ENCODE measurements around the gene SRGAP1. TPM values are rescaled to one million over a fixed set of nuclear protein-coding genes. Genes with fewer than 3 reads are reported as not detected.
A peak's percentile ranks its signal among the peaks of the same experiment; 100 is the strongest.

SRGAP1 gene
- total and polyA plus RNA-seq, 9 of the 15 experiments (the other 6 are each of a cell fraction or from before 2014, with no cell fraction given): 0.01 to 0.13 (median 0.04) TPM; not detected in 3

DNA sequence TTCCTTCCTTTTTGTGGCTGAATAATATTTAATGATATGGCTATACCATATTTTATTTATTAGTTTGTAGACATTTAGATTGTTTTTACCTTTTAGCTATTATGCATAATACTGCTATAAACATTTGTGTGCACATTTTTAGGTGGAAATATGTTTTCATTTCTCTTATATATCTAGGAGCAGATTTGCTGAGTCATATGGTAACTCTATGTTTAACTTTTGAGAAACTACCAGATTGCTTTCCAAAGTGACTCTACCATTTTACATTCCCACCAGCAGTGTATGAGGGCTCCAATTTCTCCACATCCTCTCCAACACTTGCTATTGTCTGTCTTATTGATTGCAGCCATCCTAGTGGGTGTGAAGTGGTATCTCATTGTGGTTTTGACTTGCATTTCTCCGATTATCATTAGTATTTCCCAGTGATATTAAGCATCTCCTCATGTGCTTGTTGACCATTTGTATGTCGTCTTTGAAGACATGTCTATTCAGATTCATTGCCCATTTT lies 217.4 kb downstream of the SRGAP1 start:
- Histone ChIP-seq H4K20me1 (replicated peaks; ENCODE audit: control insufficient read depth, insufficient read depth, low read length) (no peaks in the 10 kb centered on the region; the same call in 1 of the 2 replicates), H3K79me2 (ENCODE audit: control insufficient read depth, insufficient read depth, low read length) (no peaks in the 10 kb centered on the region), H3K4me2 (ENCODE audit: insufficient read depth, low read length) (no peak overlapping the region), H2AFZ (ENCODE audit: low read depth, low read length) (no peak overlapping the region), H3K4me1 (replicated peaks in 1 of 2; ENCODE audit: control insufficient read depth in 2 of 2, insufficient read depth in 2 of 2, low read length in 2 of 2) (no peaks in the 10 kb centered on the region), H3K36me3 (ENCODE audit: control insufficient read depth, insufficient read depth, low read length) (no peaks in the 10 kb centered on the region), H3K9me1 (ENCODE audit: control insufficient read depth, insufficient read depth, low read length) (no peaks in the 10 kb centered on the region), H3K27me3 (ENCODE audit: control insufficient read depth in 2 of 2, insufficient read depth in 2 of 2, low read length in 2 of 2) (no peaks in the 10 kb centered on the region), H3K4me3 (no peak overlapping the region), H3K27ac (ENCODE audit: extremely low read depth, low read depth, low read length) (no peak overlapping the region), H3K9ac (ENCODE audit: insufficient read depth in 1 of 2, low read depth in 2 of 2, low read length in 2 of 2) (no peak overlapping the region), H3K9me3 (replicated peaks; ENCODE audit: control insufficient read depth, insufficient read depth, low read depth, low read length) (no peaks in the 10 kb centered on the region)
- TF ChIP-seq C11orf30 (IDR thresholded peaks at IDR 0.05; ENCODE audit: low read depth) (peak; percentile 47; the same call in 1 of the 2 replicates), NFE2 (IDR thresholded peaks at IDR 0.05; ENCODE audit: low read depth) (peak; percentile 36; the same call in 1 of the 2 replicates), ARID1B (IDR thresholded peaks at IDR 0.05) (no peak), MAFG (tag; conservative IDR thresholded peaks at IDR 0.05) (peak; percentile 80), ZNF316 (IDR thresholded peaks at IDR 0.05) (peak; percentile 65), GTF2A2 (tag; IDR thresholded peaks at IDR 0.05) (no peak), NFE2L1 (tag; IDR thresholded peaks at IDR 0.05; ENCODE audit: borderline replicate concordance, low read depth) (peak; percentile 43; the same call in 1 of the 2 replicates)
- FAIRE-seq (no peak), ATAC-seq (no peak), DNase-seq (ENCODE audit: extremely low read depth in 1 of 4, low spot score in 3 of 4) (no peak)
- in situ Hi-C loops (cut with MboI): no loop called here
- 0% methylated on average over 2 of the region's 2 CpGs for WGBS (ENCODE audit: insufficient coverage, low coverage, missing lambda C conversion rate)
- POLR2A ChIA-PET: interaction anchor here (0.6 kb wide), 1 partner anchor 1028 kb away, joined by 3 read pairs; no protein-coding TSS in a partner anchor
- CTCF ChIA-PET (ENCODE audit: low intra/inter-chr PET ratio): no interaction called here
- BruUV-seq (replicated peaks): no TSS peak
- intact Hi-C loops (cut with micrococcal nuclease): no loop called here

DNA sequence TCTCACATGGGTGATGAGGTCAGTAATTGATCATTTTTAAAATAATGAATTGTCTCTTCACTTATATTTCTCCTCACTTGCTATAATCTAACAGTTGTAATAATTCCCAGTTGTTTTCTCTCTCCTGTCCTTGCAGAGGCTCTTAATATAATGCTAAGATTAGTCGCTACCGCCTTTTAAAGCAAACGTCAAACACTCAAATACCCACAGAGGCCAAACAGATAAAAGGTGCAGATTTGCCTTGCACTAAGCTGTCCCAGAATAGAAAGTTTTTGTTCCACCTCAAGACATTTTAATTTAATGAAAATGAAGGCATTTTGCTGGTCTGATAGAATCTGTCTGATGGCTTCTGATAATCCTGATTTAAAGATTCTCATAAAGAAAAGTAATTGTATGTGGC lies 218.6 kb downstream of the SRGAP1 start:
- no peak overlapping the region for H3K4me3 ChIP-seq
- no peaks in the 10 kb centered on the region for H3K27me3 ChIP-seq (ENCODE audit: control insufficient read depth in 2 of 2, insufficient read depth in 2 of 2, low read length in 2 of 2)
- H3K4me2 ChIP-seq (ENCODE audit: insufficient read depth, low read length): no peak overlapping the region
- H4K20me1 ChIP-seq (replicated peaks; ENCODE audit: control insufficient read depth, insufficient read depth, low read length): no peaks in the 10 kb centered on the region; the same call in 1 of the 2 replicates
- no peaks in the 10 kb centered on the region for H3K9me3 ChIP-seq (replicated peaks; ENCODE audit: control insufficient read depth, insufficient read depth, low read depth, low read length)
- ChIA-PET CTCF (ENCODE audit: low intra/inter-chr PET ratio) (no interaction called here), POLR2A (no interaction called here)
- no peak overlapping the region for H2AFZ ChIP-seq (ENCODE audit: low read depth, low read length)
- H3K9ac ChIP-seq (ENCODE audit: insufficient read depth in 1 of 2, low read depth in 2 of 2, low read length in 2 of 2): no peak overlapping the region
- H3K36me3 ChIP-seq (ENCODE audit: control insufficient read depth, insufficient read depth, low read length): no peaks in the 10 kb centered on the region
- peak; percentile 6 for FAIRE-seq
- no peaks in the 10 kb centered on the region for H3K79me2 ChIP-seq (ENCODE audit: control insufficient read depth, insufficient read depth, low read length)
- H3K4me1 ChIP-seq (replicated peaks in 1 of 2; ENCODE audit: control insufficient read depth in 2 of 2, insufficient read depth in 2 of 2, low read length in 2 of 2): no peaks in the 10 kb centered on the region
- H3K9me1 ChIP-seq (ENCODE audit: control insufficient read depth, insufficient read depth, low read length): no peaks in the 10 kb centered on the region
- WGBS (ENCODE audit: insufficient coverage, low coverage, missing lambda C conversion rate): 2% methylated on average over 3 of the region's 3 CpGs
- ATAC-seq: no peak
- BruUV-seq (replicated peaks): no TSS peak
- in situ Hi-C loops (cut with MboI) (no loop called here), intact Hi-C loops (cut with micrococcal nuclease) (no loop called here)
- no peak overlapping the region for H3K27ac ChIP-seq (ENCODE audit: extremely low read depth, low read depth, low read length)
- no peak for DNase-seq (ENCODE audit: extremely low read depth in 1 of 4, low spot score in 3 of 4)
- TF ChIP-seq CBX3 (IDR thresholded peaks at IDR 0.05; ENCODE audit: borderline replicate concordance in 1 of 2, low read length in 2 of 2) (no peak), SMAD4 (CRISPR knock-in tag; conservative IDR thresholded peaks at IDR 0.05) (no peak), ZNF644 (tag; IDR thresholded peaks at IDR 0.05; ENCODE audit: low read depth) (no peak), PTTG1 (tag; IDR thresholded peaks at IDR 0.05; ENCODE audit: low read depth) (no peak), CREB1 (IDR thresholded peaks at IDR 0.05) (no peak), CREB1 (CRISPR knock-in tag; IDR thresholded peaks at IDR 0.05) (no peak), PHB2 (IDR thresholded peaks at IDR 0.05; ENCODE audit: low read depth) (no peak)
- TF ChIP-seq, protein P1, sequence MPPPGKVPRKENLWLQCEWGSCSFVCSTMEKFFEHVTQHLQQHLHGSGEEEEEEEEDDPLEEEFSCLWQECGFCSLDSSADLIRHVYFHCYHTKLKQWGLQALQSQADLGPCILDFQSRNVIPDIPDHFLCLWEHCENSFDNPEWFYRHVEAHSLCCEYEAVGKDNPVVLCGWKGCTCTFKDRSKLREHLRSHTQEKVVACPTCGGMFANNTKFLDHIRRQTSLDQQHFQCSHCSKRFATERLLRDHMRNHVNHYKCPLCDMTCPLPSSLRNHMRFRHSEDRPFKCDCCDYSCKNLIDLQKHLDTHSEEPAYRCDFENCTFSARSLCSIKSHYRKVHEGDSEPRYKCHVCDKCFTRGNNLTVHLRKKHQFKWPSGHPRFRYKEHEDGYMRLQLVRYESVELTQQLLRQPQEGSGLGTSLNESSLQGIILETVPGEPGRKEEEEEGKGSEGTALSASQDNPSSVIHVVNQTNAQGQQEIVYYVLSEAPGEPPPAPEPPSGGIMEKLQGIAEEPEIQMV (tag; conservative IDR thresholded peaks at IDR 0.05; ENCODE audit: low read depth): no peak

Data from K562 (cell line).